PC-9 (cell line): ENCODE results near the gene ARHGAP32. TPM values are rescaled to one million over a fixed set of nuclear protein-coding genes. Genes with fewer than 3 reads are reported as not detected.

Experiments
- BruUV-seq: library from RNA; stranded (reverse); fragments of 400-500 nt; replicated peaks from 2 replicates; lab custom pipeline; 2021; lab: Mats Ljungman, UMichigan
- CTCF ChIA-PET: fragments of 300-600 bp; sonication (Branson Sonifier 250); formaldehyde crosslinking; loops from one replicate; lab custom pipeline; 2022; ENCODE audit warnings: antibody characterized with exemption; lab: Charles Lee
- POLR2A ChIA-PET: fragments of 300-600 bp; sonication (Branson Sonifier 250); formaldehyde crosslinking; loops from one replicate; lab custom pipeline; 2022; ENCODE audit warnings: antibody characterized with exemption; ENCODE audit not compliant: unreplicated experiment; lab: Charles Lee
- DNase-seq, 2 experiments: peaks; one replicate each; pipeline versions ENCODE4 v3.0.0 to v3.0.0-alpha.2; 2015 to 2022; ENCODE audit warnings: mixed read lengths in 1 of 2
- H2AFZ ChIP-seq: fragments of 200-600 bp; sonication (generic); 2 replicates; pipeline ENCODE4 v1.8.1; 2017; ENCODE audit warnings: antibody characterized with exemption
- H3F3A ChIP-seq: fragments of 200-600 bp; sonication (generic); 2 replicates; pipeline ENCODE4 v1.8.1; 2017; ENCODE audit warnings: antibody characterized with exemption, mild to moderate bottlenecking, low read depth; ENCODE audit not compliant: insufficient read depth
- H3K27ac ChIP-seq: fragments of 200-600 bp; sonication (generic); 2 replicates; pipeline ENCODE4 v1.6.1; 2016; ENCODE audit warnings: mixed run types
- H3K27me3 ChIP-seq: fragments of 200-600 bp; sonication (generic); 2 replicates; pipeline ENCODE4 v1.6.1; 2016; ENCODE audit warnings: low read depth, mixed run types; ENCODE audit not compliant: insufficient read depth
- H3K36me3 ChIP-seq: fragments of 200-600 bp; sonication (generic); 2 replicates; pipeline ENCODE4 v1.6.1; 2016; ENCODE audit warnings: low read depth, mixed run types
- H3K4me1 ChIP-seq: fragments of 200-600 bp; sonication (generic); replicated peaks from 2 replicates; pipeline ENCODE4 v1.6.1; 2016; ENCODE audit warnings: mixed run types; ENCODE audit not compliant: insufficient read depth
- H3K4me2 ChIP-seq: fragments of 200-600 bp; sonication (generic); 2 replicates; pipeline ENCODE4 v1.6.1; 2017; ENCODE audit warnings: mixed run types
- H3K4me3 ChIP-seq: fragments of 200-600 bp; sonication (generic); 2 replicates; pipeline ENCODE4 v1.6.1; 2016; ENCODE audit warnings: mixed run types
- H3K79me2 ChIP-seq: fragments of 200-600 bp; sonication (generic); 2 replicates; pipeline ENCODE4 v1.6.1; 2017; ENCODE audit warnings: low read depth, mixed run types
- H3K9me2 ChIP-seq: fragments of 200-600 bp; sonication (generic); 2 replicates; pipeline ENCODE4 v1.8.1; 2017; ENCODE audit warnings: mild to moderate bottlenecking; ENCODE audit not compliant: insufficient read depth
- H3K9me3 ChIP-seq: fragments of 200-600 bp; sonication (generic); 2 replicates; pipeline ENCODE4 v1.8.1; 2016; ENCODE audit warnings: low read depth; ENCODE audit not compliant: insufficient read depth
- H4K20me1 ChIP-seq: fragments of 200-600 bp; sonication (generic); 2 replicates; pipeline ENCODE4 v1.8.1; 2017; ENCODE audit not compliant: insufficient read depth
- CTCF ChIP-seq: fragments of 200-600 bp; sonication (generic); conservative IDR thresholded peaks from 2 replicates; pipeline ENCODE4 v1.6.1; 2017; ENCODE audit warnings: mixed run types, antibody characterized with exemption, mild to moderate bottlenecking, moderate library complexity
- EZH2 ChIP-seq: fragments of 200-600 bp; sonication (generic); IDR thresholded peaks from 2 replicates; pipeline ENCODE4 v1.8.0; 2017; ENCODE audit warnings: antibody characterized with exemption, low read depth
- intact Hi-C: fragments of 100-400 bp; cut with micrococcal nuclease; formaldehyde crosslinking; loops from one replicate; pipeline ENCODE4 v1.10.0; 2022; ENCODE audit not compliant: unreplicated experiment
- total RNA-seq: library from RNA; stranded (reverse); gene quantifications from 2 replicates; pipeline ENCODE4 v1.2.3, GENCODE V29; 2021

ARHGAP32 gene
- total RNA-seq, 1 experiment from 2014 or later = 35.1 TPM

- no peak overlapping the region for H3K27ac ChIP-seq
- H3K79me2 ChIP-seq = no peaks in the 10 kb centered on the region
- intact Hi-C loops = no loop called here
- H3K9me2 ChIP-seq = no peaks in the 10 kb centered on the region
- no peaks in the 10 kb centered on the region for H3K9me3 ChIP-seq
- no TSS peak for BruUV-seq
- no peak overlapping the region for H3K4me3 ChIP-seq
- no peaks in the 10 kb centered on the region for H4K20me1 ChIP-seq
- H3F3A ChIP-seq = no peaks in the 10 kb centered on the region
- TF ChIP-seq CTCF (no peak), EZH2 (no peak)
- ChIA-PET POLR2A (no interaction called here), CTCF (no interaction called here)
- DNase-seq = no peak
- H3K4me1 ChIP-seq = no peaks in the 10 kb centered on the region
- no peak overlapping the region for H2AFZ ChIP-seq
- H3K36me3 ChIP-seq = no peaks in the 10 kb centered on the region
- no peak overlapping the region for H3K4me2 ChIP-seq
- H3K27me3 ChIP-seq = peaks cover 33% of the 10 kb centered on the region
These were observed 272.9 kb downstream of the ARHGAP32 start for GRCh38 chr11:128919216-128919615.

DNA sequence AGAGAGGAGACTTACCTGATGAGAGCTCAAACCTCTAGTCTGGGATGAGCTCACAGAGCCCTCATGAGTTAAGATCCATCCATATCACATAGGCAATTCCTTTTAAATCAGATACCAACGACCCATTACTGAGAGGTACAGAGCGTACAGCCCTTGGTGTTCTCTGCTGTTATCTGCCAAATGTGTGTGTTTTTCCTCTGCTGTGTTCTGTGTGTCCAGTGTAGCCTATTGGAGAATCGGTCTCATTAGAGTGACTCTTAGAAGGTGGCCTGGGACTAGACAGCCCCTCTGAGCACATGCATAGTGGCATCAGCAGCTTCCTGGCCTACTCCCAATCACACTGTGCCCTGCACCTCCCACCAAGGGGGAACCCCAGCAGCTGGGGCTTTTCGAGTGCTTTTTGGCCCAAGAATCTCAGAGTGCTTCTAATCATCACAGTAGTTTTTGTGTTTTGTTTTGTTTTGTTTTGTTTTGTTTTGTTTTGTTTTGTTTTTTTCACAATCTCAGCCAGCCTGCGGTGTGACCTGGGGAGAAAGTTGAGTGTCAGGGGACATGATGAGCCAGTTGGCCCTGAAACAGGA is 274.9 kb downstream of the ARHGAP32 start:
- H4K20me1 ChIP-seq = no peaks in the 10 kb centered on the region
- no peak overlapping the region for H3K4me3 ChIP-seq
- H3K4me2 ChIP-seq = no peak overlapping the region
- no peaks in the 10 kb centered on the region for H3K36me3 ChIP-seq
- no peak overlapping the region for H2AFZ ChIP-seq
- no peak overlapping the region for H3K27ac ChIP-seq
- no TSS peak for BruUV-seq
- TF ChIP-seq EZH2 (no peak), CTCF (no peak)
- H3K9me3 ChIP-seq = no peaks in the 10 kb centered on the region
- CTCF ChIA-PET = interaction anchor here (0.5 kb wide), 1 partner anchor 11 kb away, joined by 3 read pairs; no protein-coding TSS in a partner anchor
- H3K4me1 ChIP-seq = no peaks in the 10 kb centered on the region
- POLR2A ChIA-PET = no interaction called here
- no peaks in the 10 kb centered on the region for H3K79me2 ChIP-seq
- peaks cover 39% of the 10 kb centered on the region for H3K27me3 ChIP-seq
- H3K9me2 ChIP-seq = no peaks in the 10 kb centered on the region
- intact Hi-C loops = no loop called here
- H3F3A ChIP-seq = no peaks in the 10 kb centered on the region
- no peak for DNase-seq

GRCh38 chr11:128916681-128917080 is 275.4 kb downstream of the ARHGAP32 start:
- no peak overlapping the region for H3K4me2 ChIP-seq
- H3K27ac ChIP-seq = no peak overlapping the region
- H4K20me1 ChIP-seq = no peaks in the 10 kb centered on the region
- ChIA-PET CTCF (interaction anchor here (0.5 kb wide), 1 partner anchor 11 kb away, joined by 3 read pairs; no protein-coding TSS in a partner anchor), POLR2A (no interaction called here)
- TF ChIP-seq EZH2 (no peak), CTCF (no peak)
- H3K4me1 ChIP-seq = no peaks in the 10 kb centered on the region
- H3K36me3 ChIP-seq = no peaks in the 10 kb centered on the region
- no peaks in the 10 kb centered on the region for H3K9me3 ChIP-seq
- H3F3A ChIP-seq = no peaks in the 10 kb centered on the region
- DNase-seq = no peak
- no peak overlapping the region for H2AFZ ChIP-seq
- intact Hi-C loops = no loop called here
- H3K4me3 ChIP-seq = no peak overlapping the region
- peaks cover 39% of the 10 kb centered on the region for H3K27me3 ChIP-seq
- BruUV-seq = no TSS peak
- H3K79me2 ChIP-seq = no peaks in the 10 kb centered on the region
- no peaks in the 10 kb centered on the region for H3K9me2 ChIP-seq
